Measurements from ENCODE around the gene CD274.
"Not testable (repeated sequence)": the region's sequence is repeated elsewhere in the genome, so short reads cannot be mapped to it uniquely, and the experiment has no call there.

The CD274 gene

DNA sequence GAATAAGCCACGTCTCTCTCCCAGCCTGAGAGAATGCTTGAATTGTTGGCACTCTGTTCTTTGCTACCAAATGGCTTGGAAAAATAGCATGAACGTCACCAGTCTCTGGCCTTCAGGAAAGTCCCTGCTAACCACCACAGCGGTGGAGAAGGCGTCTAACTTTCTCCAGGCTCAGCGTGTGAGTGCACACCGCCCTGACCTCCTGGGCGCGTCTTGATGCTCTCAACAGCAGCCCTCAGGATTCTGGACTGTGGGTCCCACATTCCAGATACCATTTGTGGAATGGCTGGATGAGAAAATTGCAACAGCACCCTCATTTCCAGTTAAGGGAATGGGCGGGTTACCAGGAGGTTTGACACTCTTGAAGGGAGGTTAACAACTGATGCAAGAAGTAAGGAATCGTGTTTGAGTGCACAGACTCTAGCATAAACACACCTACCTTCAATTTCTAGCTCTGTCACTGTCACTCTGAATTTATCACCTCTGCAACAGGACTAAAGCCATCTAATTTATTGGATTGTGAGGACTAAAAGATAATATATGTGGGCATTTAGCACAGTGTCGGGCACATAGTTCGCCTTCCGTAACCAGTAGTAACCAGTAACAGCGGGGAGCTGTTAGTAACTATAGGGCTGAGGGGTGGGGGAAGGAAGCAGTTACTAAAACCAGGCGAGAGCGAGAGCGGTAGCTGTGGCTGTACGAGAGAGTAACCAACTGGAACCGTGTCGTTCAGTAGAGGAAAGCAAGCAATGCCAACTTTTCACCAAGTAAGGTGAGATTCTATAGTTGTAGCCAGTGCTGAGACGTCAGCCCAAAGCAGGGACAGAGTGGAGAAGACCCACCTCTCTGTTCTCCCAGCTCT, 11.8 kb upstream of the CD274 start:
- peak; percentile 42 to 80 for DNase-seq

DNA sequence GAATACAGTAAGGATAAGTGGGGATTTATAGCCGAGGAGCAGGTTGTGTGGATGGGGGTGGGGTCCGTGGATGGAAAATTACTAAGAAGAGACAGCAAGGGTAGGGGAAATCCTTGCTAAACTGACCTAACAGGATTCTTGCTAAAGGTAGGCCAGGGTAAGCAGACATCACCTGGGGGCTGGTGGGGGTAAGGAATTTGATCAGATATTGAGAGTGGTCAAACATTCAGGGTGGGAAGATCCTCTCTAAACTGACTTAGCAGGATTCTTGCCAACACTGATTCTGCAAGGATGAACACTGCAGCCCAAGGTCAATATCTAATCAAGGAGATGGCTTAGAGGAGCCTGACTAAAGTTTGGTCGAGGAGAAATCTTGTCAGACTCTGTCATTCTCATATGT, 9.9 kb upstream of the CD274 start:
- DNase-seq = no peak

DNA sequence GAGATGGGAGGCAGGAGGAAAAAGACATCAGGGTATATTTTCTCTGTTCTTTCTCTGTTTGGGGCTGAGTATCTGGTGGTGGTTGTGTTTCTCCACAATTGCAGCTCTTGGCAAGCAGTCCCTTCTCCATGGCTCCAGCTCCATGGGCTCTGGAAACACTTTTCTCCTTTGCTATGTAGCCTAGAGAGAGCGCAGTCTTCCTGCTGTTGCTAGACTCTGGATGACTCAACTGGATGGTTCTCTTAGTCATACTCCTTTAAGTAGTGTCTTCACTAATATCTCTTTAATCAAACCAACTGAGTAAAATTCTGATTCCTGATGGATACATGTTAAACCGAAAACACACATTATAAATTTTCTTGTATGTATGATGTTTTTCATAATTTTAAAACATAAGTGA, 9.3 kb upstream of the CD274 start:
- no peak for DNase-seq

DNA sequence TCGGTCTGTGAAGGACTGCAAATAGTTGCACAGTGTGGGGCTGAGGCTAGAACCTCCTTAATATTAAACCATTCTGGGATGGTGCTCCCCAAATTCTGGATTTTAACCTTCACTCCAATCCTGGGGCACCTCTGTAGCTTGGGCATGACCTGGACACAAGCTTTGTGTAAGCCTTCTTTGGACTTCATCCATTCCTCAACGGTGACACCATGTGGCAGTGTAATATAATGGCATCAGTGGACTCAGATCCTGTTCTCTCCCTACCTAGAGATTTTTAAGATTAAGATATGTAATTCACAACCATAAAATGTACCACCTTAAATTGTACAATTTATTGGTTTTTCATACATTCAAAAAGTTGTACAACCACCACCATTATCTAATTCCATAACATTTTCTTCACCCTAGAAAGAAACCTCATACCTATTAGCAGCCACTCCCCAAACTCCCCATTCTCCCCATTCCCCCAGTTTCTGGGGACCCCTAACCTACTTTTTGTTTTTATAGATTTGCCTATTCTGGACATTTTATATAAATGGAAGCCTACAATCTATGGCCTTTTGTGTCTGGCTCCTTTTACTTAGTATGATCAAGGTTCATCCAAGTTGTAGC, 7.8 kb upstream of the CD274 start:
- DNase-seq = peak; percentile 50 to 60

DNA sequence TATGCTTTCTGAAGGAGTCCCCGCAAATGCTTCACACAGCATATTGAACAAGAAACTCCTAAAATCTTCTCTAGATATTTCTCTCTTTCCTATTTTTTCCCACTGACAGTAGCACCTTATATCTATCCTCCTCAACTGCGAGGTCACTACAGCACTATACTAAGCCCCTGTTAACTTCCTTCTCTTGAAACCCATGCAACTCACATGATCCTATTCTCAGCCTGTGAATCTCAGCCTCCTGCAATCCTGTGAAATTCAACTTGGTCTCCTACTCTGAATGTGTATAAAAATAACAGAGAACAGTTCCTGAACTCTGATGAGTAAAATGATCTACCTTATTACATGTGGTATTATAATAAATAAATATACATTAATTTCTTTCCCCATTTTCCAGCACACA, 6.5 kb upstream of the CD274 start:
- DNase-seq = no peak

DNA sequence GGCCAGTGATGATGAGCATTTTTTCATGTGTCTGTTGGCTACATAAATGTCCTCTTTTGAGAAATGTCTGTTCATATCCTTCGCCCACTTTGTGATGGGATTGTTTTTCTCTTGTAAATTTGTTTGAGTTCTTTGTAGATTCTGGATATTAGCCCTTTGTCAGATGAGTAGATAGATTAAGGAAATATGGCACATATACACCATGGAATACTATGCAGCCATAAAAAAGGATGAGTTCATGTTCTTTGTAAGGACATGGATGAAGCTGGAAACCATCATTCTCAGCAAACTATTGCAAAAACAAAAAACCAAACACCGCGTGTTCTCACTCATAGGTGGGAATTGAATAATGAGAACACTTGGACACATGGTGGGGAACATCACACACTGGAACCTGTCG, 5.2 kb upstream of the CD274 start:
- DNase-seq = not testable (repeated sequence)

DNA sequence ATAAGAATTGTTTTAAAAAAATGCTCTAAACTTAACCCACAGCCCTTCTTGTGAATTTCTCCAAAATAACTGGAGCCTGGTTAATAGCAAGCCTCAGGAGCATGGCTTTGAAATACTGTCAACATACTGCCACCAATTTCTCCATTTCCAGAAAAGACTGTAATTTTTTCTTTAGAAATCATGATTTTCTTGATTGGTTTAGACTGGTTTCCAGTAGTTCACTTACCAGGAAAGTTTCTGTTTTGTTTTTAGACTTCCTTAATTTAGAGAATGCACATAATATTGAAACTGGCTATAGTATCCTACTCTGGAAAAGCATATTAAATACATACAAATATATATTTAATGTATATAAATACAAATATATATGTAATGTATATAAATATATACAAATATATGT, 4.5 kb upstream of the CD274 start:
- DNase-seq = no peak

DNA sequence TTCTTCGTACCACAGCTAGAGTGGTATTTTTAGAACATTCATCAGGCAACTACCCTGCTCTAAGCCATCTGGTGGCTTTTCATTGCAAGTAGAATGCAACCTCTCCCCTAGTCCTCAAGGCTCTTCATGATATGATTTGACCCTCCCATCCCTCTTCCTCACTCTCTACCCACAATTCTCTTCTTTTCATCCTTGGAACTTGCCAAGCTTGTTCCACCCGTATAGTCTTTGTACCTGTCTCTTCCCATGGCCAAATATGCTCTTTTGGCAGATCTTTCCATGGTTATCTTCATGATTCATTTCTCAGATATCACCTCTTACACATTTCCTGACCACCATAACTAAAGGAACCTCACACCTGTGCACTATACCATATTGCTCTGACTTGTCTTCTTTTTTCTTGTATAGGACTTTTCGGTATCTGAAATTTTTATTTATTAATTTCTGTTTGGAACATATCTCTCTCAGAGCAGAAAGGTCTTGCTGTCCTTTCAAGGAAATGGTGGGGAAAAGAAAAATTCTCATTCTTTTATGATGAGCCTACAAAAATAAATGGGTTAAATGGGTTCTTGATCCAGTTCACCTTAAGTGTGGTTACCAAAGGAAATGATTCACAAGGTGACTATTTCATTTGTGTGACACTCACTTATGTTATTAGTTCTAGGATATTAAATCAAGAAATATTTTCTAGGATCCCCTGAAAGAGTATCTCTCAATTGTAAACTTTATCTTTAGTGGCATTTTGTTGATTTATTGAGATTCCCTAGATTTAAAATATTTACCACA, 3.7 kb upstream of the CD274 start:
- peak in 1 of 2 donors; percentile 24 for DNase-seq

DNA sequence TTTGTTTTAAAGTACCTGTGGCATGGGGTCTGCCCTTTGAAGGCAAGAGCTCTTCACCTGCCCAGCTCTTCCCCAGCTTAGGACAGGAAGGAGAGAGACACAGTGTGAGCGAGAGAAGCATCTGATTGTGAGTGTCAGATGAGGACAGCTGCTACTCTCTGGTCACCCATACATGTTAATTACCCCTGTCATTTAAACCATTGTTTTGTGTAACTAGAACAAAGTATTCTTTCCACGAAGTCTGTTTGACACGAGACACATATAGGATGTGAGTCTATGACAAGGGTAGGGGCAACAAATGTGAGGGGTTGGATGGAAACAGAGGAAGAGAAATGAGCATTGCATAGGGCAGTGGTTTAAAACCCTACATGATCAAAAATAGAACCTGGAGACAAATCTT, 3.0 kb upstream of the CD274 start:
- DNase-seq = no peak

DNA sequence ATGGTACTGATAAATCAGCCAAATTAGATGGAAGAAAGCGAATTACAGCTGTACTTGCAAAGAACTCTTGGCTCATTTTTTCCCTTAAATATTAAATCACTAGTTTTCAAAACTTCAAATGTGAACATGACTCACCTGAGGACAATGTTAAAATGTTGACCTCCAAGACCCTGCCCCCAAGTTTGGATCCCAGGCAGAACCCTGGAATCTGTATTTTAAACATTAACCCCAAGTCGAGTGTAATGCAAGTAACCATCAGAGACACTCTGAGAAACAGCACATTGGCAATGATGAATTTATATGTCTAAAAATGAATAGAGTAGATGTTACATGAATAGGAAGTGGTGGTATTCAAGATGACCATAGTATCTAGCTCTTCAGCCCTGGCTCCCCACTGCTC, 2.3 kb upstream of the CD274 start:
- DNase-seq = no peak

DNA sequence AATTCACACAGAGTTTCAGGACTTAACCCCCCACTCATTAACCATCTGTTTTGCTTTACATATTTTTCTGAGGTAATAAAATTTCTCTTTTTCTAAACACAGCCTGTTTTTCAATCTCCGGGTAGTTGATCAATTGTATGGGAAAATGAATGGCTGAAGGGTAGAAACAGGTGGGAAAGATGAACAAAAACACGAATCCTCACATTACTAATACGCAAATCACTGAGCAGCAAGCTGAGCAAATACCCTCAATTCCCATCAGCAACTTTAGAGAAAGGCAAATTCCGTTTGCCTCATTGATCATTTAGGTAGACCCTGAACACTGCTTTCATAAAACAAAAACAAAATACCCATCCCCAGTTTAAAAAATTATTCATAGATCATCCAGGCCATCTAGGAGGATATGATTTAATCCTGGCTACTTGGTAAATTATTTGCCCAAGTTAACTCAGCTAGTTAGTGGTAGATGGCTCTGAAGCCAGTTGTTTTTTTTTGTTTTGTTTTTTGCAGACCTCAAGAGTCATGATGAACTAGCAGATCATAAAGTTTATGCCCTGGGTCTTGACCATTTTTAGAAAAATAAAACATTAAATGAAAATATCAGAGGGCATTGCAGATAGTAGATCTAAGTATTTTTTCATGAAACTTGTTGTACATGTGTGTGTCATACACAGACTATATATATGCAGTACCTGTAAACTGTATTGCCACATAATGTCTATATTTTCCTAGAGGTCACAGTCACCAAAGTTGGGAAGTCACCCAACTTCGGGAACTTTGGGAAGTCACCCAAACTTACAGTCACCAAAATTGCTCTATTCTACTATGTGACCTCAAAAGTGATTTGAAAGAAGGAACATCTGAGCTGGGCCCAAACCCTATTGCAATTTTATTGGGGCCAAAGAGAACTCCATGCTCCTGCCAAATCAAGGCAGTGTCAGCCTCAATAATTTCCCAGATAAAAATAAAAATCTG, 1.6 kb upstream of the CD274 start:
- no peak for DNase-seq

DNA sequence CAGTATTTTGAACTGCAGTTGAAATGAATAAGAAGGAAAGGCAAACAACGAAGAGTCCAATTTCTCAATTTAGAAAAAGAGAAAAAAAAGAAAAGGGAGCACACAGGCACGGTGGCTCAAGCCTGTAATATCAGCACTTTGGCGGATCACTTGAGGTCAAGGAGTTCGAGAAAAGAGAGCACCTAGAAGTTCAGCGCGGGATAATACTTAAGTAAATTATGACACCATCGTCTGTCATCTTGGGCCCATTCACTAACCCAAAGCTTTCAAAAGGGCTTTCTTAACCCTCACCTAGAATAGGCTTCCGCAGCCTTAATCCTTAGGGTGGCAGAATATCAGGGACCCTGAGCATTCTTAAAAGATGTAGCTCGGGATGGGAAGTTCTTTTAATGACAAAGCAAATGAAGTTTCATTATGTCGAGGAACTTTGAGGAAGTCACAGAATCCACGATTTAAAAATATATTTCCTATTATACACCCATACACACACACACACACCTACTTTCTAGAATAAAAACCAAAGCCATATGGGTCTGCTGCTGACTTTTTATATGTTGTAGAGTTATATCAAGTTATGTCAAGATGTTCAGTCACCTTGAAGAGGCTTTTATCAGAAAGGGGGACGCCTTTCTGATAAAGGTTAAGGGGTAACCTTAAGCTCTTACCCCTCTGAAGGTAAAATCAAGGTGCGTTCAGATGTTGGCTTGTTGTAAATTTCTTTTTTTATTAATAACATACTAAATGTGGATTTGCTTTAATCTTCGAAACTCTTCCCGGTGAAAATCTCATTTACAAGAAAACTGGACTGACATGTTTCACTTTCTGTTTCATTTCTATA, 602 bp upstream of the CD274 start:
- DNase-seq = no peak

DNA sequence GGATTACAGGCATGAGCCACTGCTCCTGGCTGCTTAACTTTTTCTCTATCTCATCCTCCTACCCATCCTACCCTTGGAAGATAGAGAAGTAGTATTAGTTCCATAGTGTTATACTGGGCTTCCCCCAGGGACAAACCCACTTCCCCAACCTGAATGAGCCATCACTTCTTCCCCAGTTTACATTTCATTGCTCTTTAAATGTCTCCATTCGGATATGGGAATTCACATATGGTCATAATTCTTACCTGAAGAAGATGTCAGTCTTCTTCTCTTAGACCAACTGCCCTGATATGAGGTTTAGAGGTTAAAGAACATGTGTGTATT, 1.9 kb downstream of the CD274 start:
- no peak for DNase-seq

DNA sequence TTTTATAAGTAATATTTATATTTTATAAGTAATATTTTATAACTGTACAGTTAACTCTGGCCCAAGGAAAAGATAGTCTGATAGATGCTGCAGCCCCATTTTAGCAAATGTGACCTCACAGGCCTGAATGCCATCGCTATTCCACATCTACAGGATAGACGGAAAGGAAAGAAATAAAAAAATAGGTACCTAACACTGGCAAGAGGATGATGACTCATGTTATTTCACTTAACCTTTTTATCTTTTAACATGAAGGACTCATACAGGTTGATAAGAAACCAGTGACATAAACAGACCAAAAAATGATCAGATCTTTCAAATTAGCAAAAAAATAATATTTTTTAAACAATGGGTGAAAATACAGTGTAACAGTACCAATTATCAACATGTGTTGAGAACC, 2.7 kb downstream of the CD274 start:
- peak in 1 of 2 donors; percentile 16 for DNase-seq

DNA sequence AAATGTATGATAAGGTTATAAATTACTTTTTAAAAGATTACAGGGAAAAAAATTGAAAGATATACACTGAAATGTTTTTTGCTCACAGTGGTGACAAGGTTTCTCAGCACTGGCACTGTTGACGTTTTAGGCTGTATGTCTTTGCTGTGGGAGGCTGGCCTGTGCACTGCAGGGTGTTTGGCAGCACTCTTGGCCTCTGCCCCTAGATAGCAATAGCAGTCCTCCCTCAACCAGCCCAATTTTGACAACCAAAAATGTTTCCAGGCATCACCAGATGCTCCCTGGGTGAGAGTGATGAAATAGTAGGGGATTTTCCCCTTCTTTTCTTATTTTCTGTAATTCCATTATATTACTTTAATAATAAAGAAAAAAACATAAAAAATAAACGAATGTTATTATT, 3.3 kb downstream of the CD274 start:
- peak in 1 of 2 donors; percentile 28 for DNase-seq

DNA sequence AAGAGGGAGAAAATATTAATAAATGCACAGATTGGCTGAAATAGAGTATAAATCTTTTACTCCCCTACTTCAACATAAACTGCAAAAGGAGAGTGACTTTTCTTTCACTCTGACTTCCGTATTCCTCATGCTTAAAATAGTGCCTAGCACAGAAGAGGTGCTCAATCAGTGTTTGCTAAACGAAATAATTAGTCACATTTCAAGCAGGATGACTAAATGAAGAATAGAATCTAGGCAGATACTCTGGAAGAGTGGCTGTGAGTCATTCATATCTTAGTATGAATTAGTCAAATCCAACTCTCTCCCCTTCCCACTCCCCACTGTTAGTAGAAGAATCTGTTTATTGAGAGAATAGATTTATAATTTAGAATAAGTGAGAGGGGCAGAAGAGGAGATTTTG, 4.8 kb downstream of the CD274 start:
- no peak for DNase-seq

DNA sequence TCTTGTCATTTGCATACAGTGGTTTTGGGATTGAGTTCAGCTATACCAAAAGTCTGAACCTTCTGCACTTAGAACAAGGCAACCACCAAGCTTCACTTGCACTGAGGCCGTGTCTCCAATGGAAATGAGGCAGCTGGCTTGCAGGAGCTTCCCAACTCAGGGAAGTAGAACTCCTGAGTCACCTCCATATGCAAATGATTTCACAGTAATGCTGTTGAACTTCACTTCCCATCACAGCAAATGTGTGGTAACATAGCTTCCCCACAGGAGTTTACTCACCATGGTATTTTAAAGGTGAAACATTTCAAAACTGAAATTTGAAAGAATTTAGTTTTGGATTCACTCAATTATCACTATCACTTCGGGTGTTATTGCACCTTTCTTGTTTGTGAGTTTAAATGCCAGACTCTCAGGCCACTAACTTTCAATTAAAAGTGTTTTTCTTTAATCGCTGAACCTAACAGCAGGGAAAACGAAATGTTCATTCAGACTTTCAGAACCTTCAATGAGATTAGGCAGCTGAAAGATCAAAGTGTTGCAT, 9.0 kb downstream of the CD274 start:
- peak; percentile 19 to 47 for DNase-seq

DNA sequence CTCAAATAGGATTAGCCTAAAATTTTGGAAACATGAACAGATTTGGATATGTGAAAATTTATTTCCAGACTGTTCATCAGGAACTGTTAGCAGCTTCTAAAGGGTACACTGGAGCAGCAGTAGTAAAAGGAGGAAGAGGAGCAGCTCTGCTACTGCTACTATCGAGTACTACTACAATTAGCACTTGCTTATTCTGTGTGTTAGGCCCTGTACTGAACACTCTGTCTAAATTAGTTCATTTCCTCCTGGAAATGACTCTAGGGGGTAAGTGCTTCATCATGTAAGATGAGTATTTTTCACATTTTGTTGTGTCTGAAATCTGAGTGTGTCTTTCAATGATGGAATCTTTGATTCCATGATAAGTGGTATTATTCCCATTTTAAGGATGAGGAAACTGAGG, 9.8 kb downstream of the CD274 start:
- no peak for DNase-seq

DNA sequence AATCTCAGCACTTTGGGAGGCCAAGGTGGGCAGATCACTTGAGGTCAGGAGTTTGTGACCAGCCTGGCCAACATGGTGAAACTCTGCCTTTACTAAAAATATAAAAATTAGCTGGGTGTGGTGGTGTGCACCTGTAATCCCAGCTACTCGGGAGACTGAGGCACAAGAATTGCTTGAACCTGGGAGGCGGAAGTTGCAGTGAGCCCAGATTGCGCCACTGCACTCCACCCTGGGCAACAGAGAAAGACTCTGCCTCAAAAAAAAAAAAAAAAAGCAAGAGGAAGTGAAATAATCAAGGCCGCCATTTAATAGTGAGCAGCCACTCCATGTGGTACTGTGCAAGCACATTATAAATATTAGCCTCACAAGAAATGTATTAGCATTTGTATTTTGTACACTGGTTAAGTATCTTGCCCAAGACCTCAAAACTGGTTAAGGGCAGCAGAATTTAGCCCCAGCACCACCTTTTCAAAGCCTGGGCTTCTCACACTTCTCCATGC, 14.5 kb downstream of the CD274 start:
- DNase-seq = not testable (repeated sequence)

DNA sequence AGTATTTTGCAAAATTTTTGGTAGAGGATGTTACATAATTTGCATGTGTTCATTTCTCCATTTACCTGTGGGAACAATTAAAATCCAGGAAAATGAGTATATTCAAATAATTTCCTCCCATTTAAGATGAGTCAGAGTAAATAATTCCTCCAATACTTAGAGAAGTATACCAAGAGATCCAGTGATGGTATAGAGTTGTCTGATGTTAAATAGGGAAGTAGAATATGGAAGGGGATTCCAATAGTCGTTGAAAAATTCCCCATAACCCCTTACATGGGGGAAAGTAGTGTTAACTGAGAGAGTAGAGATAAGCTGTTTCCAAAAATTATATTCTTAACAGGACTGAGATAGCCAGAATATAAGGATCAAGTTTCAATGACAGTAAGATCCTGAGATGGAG, 15.7 kb downstream of the CD274 start:
- no peak for DNase-seq

DNA sequence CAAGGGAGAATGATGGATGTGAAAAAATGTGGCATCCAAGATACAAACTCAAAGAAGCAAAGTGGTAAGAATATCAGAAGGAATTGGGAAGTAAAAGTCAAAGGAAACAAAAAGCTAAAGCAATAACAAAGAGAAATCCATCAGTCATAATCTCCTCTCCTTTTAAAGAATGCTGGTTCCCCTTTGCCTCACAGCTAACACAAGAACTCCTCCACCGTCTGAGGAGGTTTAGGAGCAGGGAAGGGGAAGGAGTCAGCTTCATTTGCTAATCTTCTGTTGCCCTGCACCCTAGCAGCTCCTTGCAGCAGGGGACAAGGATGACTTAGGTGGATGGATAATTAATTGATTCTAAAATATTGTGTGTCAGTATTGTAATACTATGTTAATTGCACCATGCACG, 16.4 kb downstream of the CD274 start:
- DNase-seq = no peak
